22Rv1 (cell line): Measurements from ENCODE around the gene TFPI.

ENCODE experiments used
- ZFX ChIP-seq: fragments of 450-650 bp; IDR thresholded peaks from 2 replicates; pipeline ENCODE4 v1.6.1; 2017; ENCODE audit warnings: antibody characterized with exemption, borderline replicate concordance
- TF ChIP-seq, protein P1 (sequence below): fragments of 450-650 bp; IDR thresholded peaks from 2 replicates; pipeline ENCODE4 v1.5.1; 2017; ENCODE audit warnings: mild to moderate bottlenecking

DNA sequence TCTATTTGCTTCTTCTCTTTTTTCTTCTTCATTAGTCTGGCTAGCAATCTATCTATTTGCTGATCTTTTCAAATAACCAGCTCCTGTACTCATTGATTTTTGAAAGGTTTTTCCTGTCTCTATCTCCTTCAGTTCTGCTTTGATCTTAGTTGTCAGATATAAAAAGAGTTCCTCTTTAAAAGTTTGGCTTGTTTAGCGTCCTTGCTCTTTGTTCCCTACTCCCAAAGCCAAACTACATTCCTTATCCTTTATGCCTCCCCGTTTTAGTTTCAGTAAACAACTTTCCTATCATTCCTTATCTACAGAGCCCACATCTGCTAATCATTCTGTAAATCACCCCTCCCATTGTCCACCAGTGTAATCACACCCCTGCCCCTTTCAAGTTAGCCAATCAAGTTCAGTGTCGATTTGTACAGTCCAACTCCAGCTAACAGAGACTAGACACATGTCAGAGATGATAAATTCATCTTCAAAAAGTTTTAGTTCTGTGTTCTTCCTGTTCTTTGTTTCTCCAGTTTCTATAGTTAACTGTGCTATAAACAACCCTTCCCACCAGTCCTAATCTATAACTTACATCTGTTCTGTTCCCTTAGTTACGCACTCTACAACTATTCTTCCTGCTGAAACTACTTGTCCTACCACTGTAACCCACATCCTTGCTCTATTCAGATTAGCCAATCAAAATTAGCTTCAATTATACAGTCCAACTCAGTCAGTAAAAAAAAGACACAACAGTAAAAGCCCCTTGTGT lies 44.4 kb downstream of the TFPI start:
- TF ChIP-seq, protein P1, sequence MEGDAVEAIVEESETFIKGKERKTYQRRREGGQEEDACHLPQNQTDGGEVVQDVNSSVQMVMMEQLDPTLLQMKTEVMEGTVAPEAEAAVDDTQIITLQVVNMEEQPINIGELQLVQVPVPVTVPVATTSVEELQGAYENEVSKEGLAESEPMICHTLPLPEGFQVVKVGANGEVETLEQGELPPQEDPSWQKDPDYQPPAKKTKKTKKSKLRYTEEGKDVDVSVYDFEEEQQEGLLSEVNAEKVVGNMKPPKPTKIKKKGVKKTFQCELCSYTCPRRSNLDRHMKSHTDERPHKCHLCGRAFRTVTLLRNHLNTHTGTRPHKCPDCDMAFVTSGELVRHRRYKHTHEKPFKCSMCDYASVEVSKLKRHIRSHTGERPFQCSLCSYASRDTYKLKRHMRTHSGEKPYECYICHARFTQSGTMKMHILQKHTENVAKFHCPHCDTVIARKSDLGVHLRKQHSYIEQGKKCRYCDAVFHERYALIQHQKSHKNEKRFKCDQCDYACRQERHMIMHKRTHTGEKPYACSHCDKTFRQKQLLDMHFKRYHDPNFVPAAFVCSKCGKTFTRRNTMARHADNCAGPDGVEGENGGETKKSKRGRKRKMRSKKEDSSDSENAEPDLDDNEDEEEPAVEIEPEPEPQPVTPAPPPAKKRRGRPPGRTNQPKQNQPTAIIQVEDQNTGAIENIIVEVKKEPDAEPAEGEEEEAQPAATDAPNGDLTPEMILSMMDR = no peak
- TF ChIP-seq ZFX = no peak
